GM12878 (cell line): ENCODE results near the gene DMPK.

ENCODE experiments used
- POLR2AphosphoS5 ChIP-seq: IDR thresholded peaks from 2 replicates; pipeline ENCODE4 v1.6.1; 2011; ENCODE audit warnings: mild to moderate bottlenecking, low read length, inconsistent platforms
- RAD21 ChIP-seq: IDR thresholded peaks from 2 replicates; pipeline ENCODE4 v1.6.1; 2011; ENCODE audit warnings: mild to moderate bottlenecking, low read depth, low read length, moderate library complexity; ENCODE audit not compliant: insufficient read depth
- TF ChIP-seq, protein P1 (sequence below): IDR thresholded peaks from 2 replicates; pipeline ENCODE4 v1.6.1; 2012; ENCODE audit warnings: low read depth, low read length, improper control_type of control experiment

- TF ChIP-seq POLR2AphosphoS5 (no peak), RAD21 (no peak)
- TF ChIP-seq, protein P1, sequence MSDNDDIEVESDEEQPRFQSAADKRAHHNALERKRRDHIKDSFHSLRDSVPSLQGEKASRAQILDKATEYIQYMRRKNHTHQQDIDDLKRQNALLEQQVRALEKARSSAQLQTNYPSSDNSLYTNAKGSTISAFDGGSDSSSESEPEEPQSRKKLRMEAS: no peak
These were observed 9.4 kb downstream of the DMPK start for GRCh38 chr19:45772912-45773311.
